ENCODE data around the gene DAG1.
A peak's percentile ranks its signal among the peaks of the same experiment; 100 is the strongest.

Gene DAG1

GRCh38 chr3:49553692-49554632 is 83.9 kb downstream of the DAG1 start, which contains the start of gene BSN:
BSN (plus strand) TSS chr3:49554477; CDS start chr3:49554603, 126 bp downstream.
- peak; percentile 80 to 83 for DNase-seq (ENCODE audit: low read depth in 2 of 2)

GRCh38 chr3:49554633-49555265 is 84.7 kb downstream of the DAG1 start:
- DNase-seq (ENCODE audit: low read depth in 2 of 2), result peak in 1 of 2 donors; percentile 8

GRCh38 chr3:49556500-49557275 is 86.6 kb downstream of the DAG1 start:
- no peak for DNase-seq (ENCODE audit: low read depth in 2 of 2)

- DNase-seq (ENCODE audit: low read depth in 2 of 2), result no peak
These were observed 93.0 kb downstream of the DAG1 start for GRCh38 chr3:49563040-49563578.

GRCh38 chr3:49563766-49564165 is 93.7 kb downstream of the DAG1 start:
- no peak for DNase-seq (ENCODE audit: low read depth in 2 of 2)

GRCh38 chr3:49566312-49566711 is 96.2 kb downstream of the DAG1 start:
- no peak for DNase-seq (ENCODE audit: low read depth in 2 of 2)

GRCh38 chr3:49567406-49567805 is 97.3 kb downstream of the DAG1 start:
- DNase-seq (ENCODE audit: low read depth in 2 of 2), result no peak

GRCh38 chr3:49568965-49569364 is 98.9 kb downstream of the DAG1 start:
- no peak for DNase-seq (ENCODE audit: low read depth in 2 of 2)

- no peak for DNase-seq (ENCODE audit: low read depth in 2 of 2)
These were observed 100.1 kb downstream of the DAG1 start for GRCh38 chr3:49570028-49570654.

GRCh38 chr3:49582177-49582576 is 112.1 kb downstream of the DAG1 start:
- no peak for DNase-seq (ENCODE audit: low read depth in 2 of 2)

Data from stimulated activated CD8-positive, alpha-beta memory T cell treated with anti-CD3 and anti-CD28 coated beads, Interleukin-15, amount 100 ng/mL, for 4 hours (primary cell).